GM12873 (cell line): ENCODE measurements around the gene RNF152.

Source experiments
- TF ChIP-seq, protein P1 (sequence below): IDR thresholded peaks from 2 replicates; pipeline ENCODE4 v1.5.1; 2012; ENCODE audit warnings: low read depth, mild to moderate bottlenecking, moderate library complexity, low read length, control low read depth; ENCODE audit not compliant: insufficient read depth; ENCODE audit errors: missing control alignments

The RNF152 gene

DNA sequence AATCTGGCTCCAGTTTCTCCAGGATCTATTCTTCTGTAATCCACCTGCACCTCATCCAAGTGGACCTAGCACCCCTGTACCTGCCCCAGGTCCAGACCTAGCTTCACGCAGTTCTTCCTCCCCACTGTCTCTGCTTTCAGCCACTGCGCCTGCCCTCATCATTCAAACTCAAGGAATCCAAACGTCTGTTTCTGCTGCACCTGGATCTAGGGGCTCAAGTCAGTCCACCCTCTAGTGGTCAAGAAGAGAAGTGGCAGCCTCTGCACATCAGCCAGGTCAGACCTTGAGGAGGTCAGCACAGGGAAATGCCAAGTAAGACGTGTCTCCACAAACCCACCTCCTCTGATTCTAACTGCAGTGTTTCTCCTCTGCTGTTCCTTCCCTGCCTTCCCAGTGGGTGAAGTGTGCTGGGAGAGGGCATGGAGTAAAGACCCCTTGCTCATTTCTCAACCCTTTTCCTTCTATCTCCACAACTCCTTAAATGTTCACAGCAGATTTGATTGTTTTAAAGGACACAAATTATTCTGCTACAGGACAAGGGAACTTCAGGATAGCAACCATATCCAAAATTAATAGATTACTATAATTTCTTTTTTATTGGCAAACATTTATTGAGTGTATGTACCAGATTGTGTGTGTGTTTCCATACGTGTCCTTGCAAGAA, 8.6 kb upstream of the RNF152 start:
- TF ChIP-seq, protein P1, sequence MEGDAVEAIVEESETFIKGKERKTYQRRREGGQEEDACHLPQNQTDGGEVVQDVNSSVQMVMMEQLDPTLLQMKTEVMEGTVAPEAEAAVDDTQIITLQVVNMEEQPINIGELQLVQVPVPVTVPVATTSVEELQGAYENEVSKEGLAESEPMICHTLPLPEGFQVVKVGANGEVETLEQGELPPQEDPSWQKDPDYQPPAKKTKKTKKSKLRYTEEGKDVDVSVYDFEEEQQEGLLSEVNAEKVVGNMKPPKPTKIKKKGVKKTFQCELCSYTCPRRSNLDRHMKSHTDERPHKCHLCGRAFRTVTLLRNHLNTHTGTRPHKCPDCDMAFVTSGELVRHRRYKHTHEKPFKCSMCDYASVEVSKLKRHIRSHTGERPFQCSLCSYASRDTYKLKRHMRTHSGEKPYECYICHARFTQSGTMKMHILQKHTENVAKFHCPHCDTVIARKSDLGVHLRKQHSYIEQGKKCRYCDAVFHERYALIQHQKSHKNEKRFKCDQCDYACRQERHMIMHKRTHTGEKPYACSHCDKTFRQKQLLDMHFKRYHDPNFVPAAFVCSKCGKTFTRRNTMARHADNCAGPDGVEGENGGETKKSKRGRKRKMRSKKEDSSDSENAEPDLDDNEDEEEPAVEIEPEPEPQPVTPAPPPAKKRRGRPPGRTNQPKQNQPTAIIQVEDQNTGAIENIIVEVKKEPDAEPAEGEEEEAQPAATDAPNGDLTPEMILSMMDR: peak; percentile 99

GRCh38 chr18:61900504-61901281, 7.9 kb upstream of the RNF152 start:
- TF ChIP-seq, protein P1: no peak

GRCh38 chr18:61898640-61899101, 5.9 kb upstream of the RNF152 start:
- TF ChIP-seq, protein P1: no peak

GRCh38 chr18:61896757-61897156, 4.0 kb upstream of the RNF152 start:
- TF ChIP-seq, protein P1: no peak

GRCh38 chr18:61896118-61896517, 3.3 kb upstream of the RNF152 start:
- TF ChIP-seq, protein P1: no peak

GRCh38 chr18:61894751-61895524, 2.1 kb upstream of the RNF152 start:
- TF ChIP-seq, protein P1: no peak
